HepG2 (cell line): ENCODE results near the gene PAPSS1. TPM values are rescaled to one million over a fixed set of nuclear protein-coding genes. Genes with fewer than 3 reads are reported as not detected.

Source experiments
- ATAC-seq: fragments of 200-7000 bp; cut with Tn5 transposase; 3 replicates; pipeline ENCODE4 v1.9.1; 2020; ENCODE audit warnings: mild to moderate bottlenecking, moderate library complexity
- BruUV-seq: library from RNA; stranded (reverse); fragments of 400-500 nt; replicated peaks from 2 replicates; lab custom pipeline; 2021; lab: Mats Ljungman, UMichigan
- CTCF ChIA-PET: fragments of 300-600 bp; formaldehyde crosslinking; extraction: SDS; loops from one replicate; lab custom pipeline; 2021; ENCODE audit warnings: low total read pairs, inconsistent platforms, low intra/inter-chr PET ratio; lab: Yijun Ruan, JAX
- POLR2A ChIA-PET: fragments of 350-600 bp; sonication (Branson Sonifier 250); formaldehyde crosslinking; loops from one replicate; lab custom pipeline; 2020; ENCODE audit warnings: antibody characterized with exemption, inconsistent platforms; lab: Yijun Ruan, JAX
- DNase-seq: peaks from one replicate; pipeline ENCODE4 v3.0.0-alpha.2; 2015; ENCODE audit warnings: low spot score
- FAIRE-seq: peaks from 3 replicates; lab custom pipeline; 2011; peaks lifted over from hg19 to GRCh38; lab: Jason Lieb, UNC
- H2AFZ ChIP-seq: one replicate; pipeline ENCODE4 v1.6.1; 2011; ENCODE audit warnings: low read length, inconsistent platforms
- H3K27ac ChIP-seq: fragments of 300-600 bp; 3 replicates; pipeline ENCODE4 v1.8.0; 2011; ENCODE audit warnings: mixed run types, mild to moderate bottlenecking, mixed read lengths, low read length, inconsistent platforms; ENCODE audit not compliant: insufficient read depth; ENCODE audit errors: extremely low read length
- H3K27me3 ChIP-seq, 2 experiments: fragments of 200-600 bp in 1 of 2; 2 replicates in 1 of 2; 3 replicates in 1 of 2; pipeline versions ENCODE4 v1.6.0 to v1.8.0; 2011; ENCODE audit warnings: low read length in 2 of 2, mild to moderate bottlenecking in 2 of 2, moderate library complexity in 2 of 2, inconsistent platforms in 1 of 2; ENCODE audit not compliant: insufficient read depth in 2 of 2, control insufficient read depth in 1 of 2
- H3K36me3 ChIP-seq, 2 experiments: fragments of 200-600 bp in 1 of 2; replicated peaks in 1 of 2; 2 replicates in 1 of 2; 3 replicates in 1 of 2; pipeline versions ENCODE4 v1.5.1 to v1.8.0; 2011; ENCODE audit warnings: low read length in 2 of 2, inconsistent platforms in 1 of 2; ENCODE audit not compliant: insufficient read depth in 2 of 2, control insufficient read depth in 1 of 2
- H3K4me1 ChIP-seq: 2 replicates; pipeline ENCODE4 v1.5.1; 2012; ENCODE audit warnings: low read length, inconsistent platforms; ENCODE audit not compliant: insufficient read depth
- H3K4me2 ChIP-seq: 2 replicates; pipeline ENCODE4 v1.6.0; 2011; ENCODE audit warnings: low read depth, low read length, inconsistent platforms
- H3K4me3 ChIP-seq, 3 experiments: fragments of 200-600 bp in 1 of 3; sonication (generic), shearing (Covaris generic) in 1 of 3; replicated peaks in 1 of 3; 2 replicates each; pipeline ENCODE4 v1.5.1; 2011 to 2016; ENCODE audit warnings: low read length in 3 of 3, inconsistent platforms in 2 of 3, low read depth in 2 of 3, mild to moderate bottlenecking in 2 of 3, control low read depth in 1 of 3, mixed read lengths in 1 of 3; ENCODE audit not compliant: insufficient read depth in 1 of 3
- H3K79me2 ChIP-seq: one replicate; pipeline ENCODE4 v1.6.1; 2011; ENCODE audit warnings: low read length, inconsistent platforms; ENCODE audit not compliant: insufficient read depth
- H3K9ac ChIP-seq: 2 replicates; pipeline ENCODE4 v1.6.0; 2011; ENCODE audit warnings: mild to moderate bottlenecking, low read depth, low read length, inconsistent platforms; ENCODE audit not compliant: insufficient read depth
- H3K9me3 ChIP-seq: 2 replicates; pipeline ENCODE4 v1.5.1; 2012; ENCODE audit warnings: mild to moderate bottlenecking, low read length
- H4K20me1 ChIP-seq: 2 replicates; pipeline ENCODE4 v1.6.0; 2011; ENCODE audit warnings: inconsistent platforms, mild to moderate bottlenecking, low read length, moderate library complexity; ENCODE audit not compliant: insufficient read depth
- AHR ChIP-seq: IDR thresholded peaks from 2 replicates; pipeline ENCODE4 v1.6.1; 2018; ENCODE audit warnings: missing genetic modification reagents, missing compliant biosample characterization
- ATF1 ChIP-seq: IDR thresholded peaks from 2 replicates; pipeline ENCODE4 v1.6.1; 2016; ENCODE audit warnings: mild to moderate bottlenecking, control low read depth
- CBX5 ChIP-seq: sonication (generic); formaldehyde crosslinking; IDR thresholded peaks from 2 replicates; pipeline ENCODE4 v1.4.0; 2020; ENCODE audit warnings: missing genetic modification reagents, borderline replicate concordance
- HNRNPK ChIP-seq: fragments of 200-400 bp; formaldehyde crosslinking; IDR thresholded peaks from 2 replicates; pipeline ENCODE4 v1.6.1; 2018; ENCODE audit warnings: low read length, low read depth, moderate library complexity, mild to moderate bottlenecking; ENCODE audit not compliant: poor library complexity, severe bottlenecking
- NAIF1 ChIP-seq: sonication (generic); formaldehyde crosslinking; IDR thresholded peaks from 2 replicates; pipeline ENCODE4 v1.5.0; 2020; ENCODE audit warnings: mild to moderate bottlenecking, missing genetic modification reagents, borderline replicate concordance
- NFE2L2 ChIP-seq: fragments of 150-350 bp; IDR thresholded peaks from 2 replicates; pipeline ENCODE4 v1.6.1; 2014; ENCODE audit warnings: low read length
- PPARG ChIP-seq: conservative IDR thresholded peaks from 2 replicates; pipeline ENCODE4 v1.6.1; 2016; ENCODE audit warnings: missing biosample characterization, missing genetic modification reagents
- PRMT3 ChIP-seq: sonication (generic); formaldehyde crosslinking; IDR thresholded peaks from 2 replicates; pipeline ENCODE4 v1.8.1; 2022; ENCODE audit warnings: low read depth, mild to moderate bottlenecking, moderate library complexity, missing genetic modification reagents, borderline replicate concordance
- SIX4 ChIP-seq: sonication (generic); formaldehyde crosslinking; IDR thresholded peaks from 2 replicates; pipeline ENCODE4 v1.4.0; 2020; ENCODE audit warnings: missing genetic modification reagents
- TFDP2 ChIP-seq: sonication (generic); formaldehyde crosslinking; IDR thresholded peaks from 2 replicates; pipeline ENCODE4 v1.4.0; 2020; ENCODE audit warnings: missing genetic modification reagents
- ZFX ChIP-seq: sonication (generic); formaldehyde crosslinking; IDR thresholded peaks from 2 replicates; pipeline ENCODE4 v1.4.0; 2020; ENCODE audit warnings: mild to moderate bottlenecking, low read depth, missing genetic modification reagents, moderate library complexity
- ZNF225 ChIP-seq: sonication (generic); formaldehyde crosslinking; IDR thresholded peaks from 2 replicates; pipeline ENCODE4 v1.4.0; 2020; ENCODE audit warnings: mild to moderate bottlenecking, missing genetic modification reagents
- ZSCAN31 ChIP-seq: sonication (generic); formaldehyde crosslinking; IDR thresholded peaks from 2 replicates; pipeline ENCODE4 v1.5.0; 2020; ENCODE audit warnings: low read depth, mild to moderate bottlenecking, missing genetic modification reagents
- WGBS: methylation state at CpG from one replicate; pipeline ENCODE4 v1.1.6; 2017; ENCODE audit warnings: low lambda C conversion rate; 5-methylcytosine and 5-hydroxymethylcytosine counted together
- in situ Hi-C: cut with HindIII; loops from 2 replicates; pipeline ENCODE4 v1.10.0; 2017; ENCODE audit warnings: low pct_unique_long_range_greater_than_20kb; ENCODE audit not compliant: extremely low pct_ligation_motif_present
- intact Hi-C: fragments of 100-400 bp; cut with micrococcal nuclease; formaldehyde crosslinking; loops from one replicate; pipeline ENCODE4 v1.10.0; 2022; ENCODE audit not compliant: unreplicated experiment
- polyA plus RNA-seq, 8 experiments: library from polyadenylated mRNA; depleted of rRNA in 3 of 8; stranded (reverse) in 7 of 8; unstranded in 1 of 8; fragments of >200 nt; fragmentation: Illumina TruSeq in 4 of 8; extraction: Trizol in 4 of 8; gene quantifications; 2 replicates each; pipeline versions ENCODE4 v1.2.1 to v1.2.3, GENCODE V29; 2011 to 2016; ENCODE audit warnings: low read depth in 4 of 8, missing spikeins in 1 of 8, mixed read lengths in 1 of 8; ENCODE audit not compliant: insufficient read depth in 1 of 8
- total RNA-seq, 5 experiments: library from RNA; depleted of rRNA; stranded (reverse); fragments of >200 nt; fragmentation: Illumina TruSeq; extraction: Trizol; gene quantifications; 2 replicates each; pipeline ENCODE4 v1.2.3, GENCODE V29; 2016; ENCODE audit warnings: low read depth in 1 of 5

Gene PAPSS1
- total and polyA plus RNA-seq, 2 of the 13 experiments (the other 11 are each of a cell fraction or from before 2014, with no cell fraction given): 105 to 126 TPM

GRCh38 chr4:107710493-107711459 is 9.3 kb downstream of the PAPSS1 start:
- H3K27ac ChIP-seq: no peak overlapping the region
- ATAC-seq (peak; percentile 52; the same call in 2 of the 3 replicates), FAIRE-seq (no peak), DNase-seq (no peak)
- POLR2A ChIA-PET: interaction anchor here (1.6 kb wide), 1 partner anchor 9 kb away, joined by 6 read pairs; the partner anchor contains the start of gene PAPSS1
- no peak overlapping the region for H3K9ac ChIP-seq
- peaks cover 4% of the 10 kb centered on the region for H4K20me1 ChIP-seq
- CTCF ChIA-PET: no interaction called here
- peaks cover 54% of the 10 kb centered on the region for H3K4me1 ChIP-seq
- peaks cover 18% of the 10 kb centered on the region for H3K9me3 ChIP-seq
- H2AFZ ChIP-seq: no peak overlapping the region
- no TSS peak for BruUV-seq
- in situ Hi-C loops: no loop called here
- H3K4me2 ChIP-seq: no peak overlapping the region
- peaks cover 77% of the 10 kb centered on the region for H3K79me2 ChIP-seq
- H3K27me3 ChIP-seq: no peaks in the 10 kb centered on the region
- no peak overlapping the region for H3K4me3 ChIP-seq
- H3K36me3 ChIP-seq: peaks cover 0 to 5% of the 10 kb centered on the region in 2 experiments; a peak in 2 of 5 replicates
- WGBS: 87% methylated on average over 10 of the region's 10 CpGs
- TF ChIP-seq ATF1 (CRISPR knock-in tag) (no peak), NFE2L2 (peak; percentile 63; the same call in 1 of the 2 replicates), PPARG (CRISPR knock-in tag) (0 out of 2 replicates have a peak, but pooled peaks have one; percentile 20), ZFX (CRISPR knock-in tag) (no peak), ZSCAN31 (CRISPR knock-in tag) (peak; percentile 94)
- TF ChIP-seq, all 625 proteins: peak for 3
- intact Hi-C loops: no loop called here

GRCh38 chr4:107709916-107710315 is 10.1 kb downstream of the PAPSS1 start:
- no TSS peak for BruUV-seq
- Histone ChIP-seq H3K4me2 (no peak overlapping the region), H4K20me1 (peaks cover 4% of the 10 kb centered on the region), H3K9me3 (peaks cover 26% of the 10 kb centered on the region), H2AFZ (no peak overlapping the region), H3K9ac (no peak overlapping the region), H3K4me3 (no peak overlapping the region), H3K79me2 (peaks cover 72% of the 10 kb centered on the region), H3K27me3 (no peaks in the 10 kb centered on the region), H3K4me1 (peaks cover 45% of the 10 kb centered on the region), H3K36me3 (no peaks in the 10 kb centered on the region; a peak in 2 of 5 replicates), H3K27ac (no peak overlapping the region)
- in situ Hi-C loops (no loop called here), intact Hi-C loops (no loop called here)
- ChIA-PET POLR2A (interaction anchor here (1.6 kb wide), 1 partner anchor 10 kb away, joined by 6 read pairs; the partner anchor contains the start of gene PAPSS1), CTCF (no interaction called here)
- TF ChIP-seq HNRNPK (no peak), TFDP2 (CRISPR knock-in tag) (no peak), SIX4 (CRISPR knock-in tag) (no peak), CBX5 (CRISPR knock-in tag) (no peak), PRMT3 (CRISPR knock-in tag) (no peak), ZNF225 (CRISPR knock-in tag) (no peak), AHR (CRISPR knock-in tag) (no peak), NAIF1 (no peak)
- WGBS: 100% methylated on average over 1 of the region's 1 CpG
- no peak for DNase-seq
- ATAC-seq: no peak
- FAIRE-seq: no peak
